Measurements from ENCODE around the gene HSD3B1. TPM values are rescaled to one million over a fixed set of nuclear protein-coding genes. Genes with fewer than 3 reads are reported as not detected.
"Not testable (repeated sequence)": the region's sequence is repeated elsewhere in the genome, so short reads cannot be mapped to it uniquely, and the experiment has no call there.

Gene HSD3B1
- polyA plus RNA-seq, 1 of the 3 experiments (the other 2 are of a cell fraction) = not detected

GRCh38 chr1:119516680-119517079, 9.7 kb downstream of the HSD3B1 start (continued):
- TF ChIP-seq REST (IDR thresholded peaks at IDR 0.05; ENCODE audit: low read depth, low read length) (no peak), JUND (IDR thresholded peaks at IDR 0.05) (no peak), CHD2 (IDR thresholded peaks at IDR 0.05; ENCODE audit: low read length, partially characterized antibody) (no peak), TCF12 (IDR thresholded peaks at IDR 0.05) (no peak), USF2 (IDR thresholded peaks at IDR 0.05; ENCODE audit: borderline replicate concordance, low read depth, low read length) (no peak), ELF1 (IDR thresholded peaks at IDR 0.05) (no peak), GATA2 (CRISPR knock-in tag; IDR thresholded peaks at IDR 0.05) (no peak)

- H2AFZ ChIP-seq (ENCODE audit: low read depth); H3K36me3 ChIP-seq (replicated peaks in 1 of 2; ENCODE audit: control insufficient read depth in 1 of 2, insufficient read depth in 2 of 2, low read length in 1 of 2); H3K9me3 ChIP-seq; CTCF ChIA-PET; H3K4me1 ChIP-seq (ENCODE audit: control insufficient read depth in 1 of 2, insufficient read depth in 2 of 2, low read depth in 1 of 2, low read length in 1 of 2); H3K27ac ChIP-seq (ENCODE audit: low read depth in 2 of 2, low read length in 1 of 2); H3K4me3 ChIP-seq (ENCODE audit: low read depth in 2 of 2, low read length in 1 of 2); POLR2A ChIA-PET; H3K9ac ChIP-seq; H3K4me2 ChIP-seq; H3K9me2 ChIP-seq; H4K20me1 ChIP-seq (ENCODE audit: insufficient read depth); DNase-seq; H3K79me2 ChIP-seq (ENCODE audit: insufficient read depth); H3F3A ChIP-seq (replicated peaks; ENCODE audit: insufficient read depth): not testable (repeated sequence)
- peaks cover 10% of the 10 kb centered on the region for H3K27me3 ChIP-seq (ENCODE audit: insufficient read depth)
Observed at GRCh38 chr1:119517667-119518066, 10.7 kb downstream of the HSD3B1 start.

- no peaks in the 10 kb centered on the region for H3K9me2 ChIP-seq
- 0% methylated on average over 2 of the region's 2 CpGs for WGBS (ENCODE audit: low lambda C conversion rate)
- no peak overlapping the region for H3K4me2 ChIP-seq
- H3F3A ChIP-seq (replicated peaks; ENCODE audit: insufficient read depth) = no peaks in the 10 kb centered on the region
- no peak overlapping the region for H3K9ac ChIP-seq
- H3K27me3 ChIP-seq (ENCODE audit: insufficient read depth) = no peaks in the 10 kb centered on the region; the same call in 1 of the 2 replicates
- no peaks in the 10 kb centered on the region for H3K79me2 ChIP-seq (ENCODE audit: insufficient read depth)
- H3K9me3 ChIP-seq = no peaks in the 10 kb centered on the region
- H3K4me1 ChIP-seq (ENCODE audit: control insufficient read depth in 1 of 2, insufficient read depth in 2 of 2, low read depth in 1 of 2, low read length in 1 of 2) = no peaks in the 10 kb centered on the region
- CTCF ChIA-PET = no interaction called here
- POLR2A ChIA-PET = no interaction called here
- H4K20me1 ChIP-seq (ENCODE audit: insufficient read depth) = no peaks in the 10 kb centered on the region
- DNase-seq = no peak
- no peaks in the 10 kb centered on the region for H3K36me3 ChIP-seq (replicated peaks in 1 of 2; ENCODE audit: control insufficient read depth in 1 of 2, insufficient read depth in 2 of 2, low read length in 1 of 2)
- no peak overlapping the region for H3K27ac ChIP-seq (ENCODE audit: low read depth in 2 of 2, low read length in 1 of 2)
- no peak for TF ChIP-seq GATA2 (CRISPR knock-in tag; IDR thresholded peaks at IDR 0.05)
- no peak for TF ChIP-seq RCOR1 (IDR thresholded peaks at IDR 0.05; ENCODE audit: low read length)
- no peak for TF ChIP-seq USF2 (IDR thresholded peaks at IDR 0.05; ENCODE audit: borderline replicate concordance, low read depth, low read length)
- TF ChIP-seq USF1 (IDR thresholded peaks at IDR 0.05; ENCODE audit: borderline replicate concordance, low read depth) = no peak
- no peak for TF ChIP-seq GABPA (IDR thresholded peaks at IDR 0.05; ENCODE audit: low read depth)
- TF ChIP-seq TAF1 (IDR thresholded peaks at IDR 0.05; ENCODE audit: borderline replicate concordance, low read depth, low read length) = no peak
- TF ChIP-seq IRF3 (IDR thresholded peaks at IDR 0.05; ENCODE audit: low read depth, low read length) = no peak
- TF ChIP-seq EP300 (IDR thresholded peaks at IDR 0.05; ENCODE audit: borderline replicate concordance in 1 of 2, low read depth in 1 of 2, low read length in 1 of 2) = no peak
- no peak for TF ChIP-seq RXRA (IDR thresholded peaks at IDR 0.05; ENCODE audit: borderline replicate concordance, low read depth)
- TF ChIP-seq FOXJ3 (CRISPR knock-in tag; IDR thresholded peaks at IDR 0.05) = no peak
- no peak for TF ChIP-seq RFX5 (IDR thresholded peaks at IDR 0.05; ENCODE audit: low read length)
- no peak for TF ChIP-seq EZH2phosphoT487 (IDR thresholded peaks at IDR 0.05; ENCODE audit: borderline replicate concordance, low read depth)
- H2AFZ ChIP-seq (ENCODE audit: low read depth) = no peak overlapping the region
- no peak overlapping the region for H3K4me3 ChIP-seq (ENCODE audit: low read depth in 2 of 2, low read length in 1 of 2)
Observed at GRCh38 chr1:119531606-119532323, 24.8 kb downstream of the HSD3B1 start.
